HG02943 (cell line): ENCODE data around the gene PCDHB10.

Experiments
- ATAC-seq: cut with Tn5 transposase; IDR thresholded peaks from one replicate; pipeline ENCODE4 v1.9.1; 2021; ENCODE audit warnings: mild to moderate bottlenecking, low read depth, moderate library complexity; ENCODE audit not compliant: unreplicated experiment

PCDHB10 gene

DNA sequence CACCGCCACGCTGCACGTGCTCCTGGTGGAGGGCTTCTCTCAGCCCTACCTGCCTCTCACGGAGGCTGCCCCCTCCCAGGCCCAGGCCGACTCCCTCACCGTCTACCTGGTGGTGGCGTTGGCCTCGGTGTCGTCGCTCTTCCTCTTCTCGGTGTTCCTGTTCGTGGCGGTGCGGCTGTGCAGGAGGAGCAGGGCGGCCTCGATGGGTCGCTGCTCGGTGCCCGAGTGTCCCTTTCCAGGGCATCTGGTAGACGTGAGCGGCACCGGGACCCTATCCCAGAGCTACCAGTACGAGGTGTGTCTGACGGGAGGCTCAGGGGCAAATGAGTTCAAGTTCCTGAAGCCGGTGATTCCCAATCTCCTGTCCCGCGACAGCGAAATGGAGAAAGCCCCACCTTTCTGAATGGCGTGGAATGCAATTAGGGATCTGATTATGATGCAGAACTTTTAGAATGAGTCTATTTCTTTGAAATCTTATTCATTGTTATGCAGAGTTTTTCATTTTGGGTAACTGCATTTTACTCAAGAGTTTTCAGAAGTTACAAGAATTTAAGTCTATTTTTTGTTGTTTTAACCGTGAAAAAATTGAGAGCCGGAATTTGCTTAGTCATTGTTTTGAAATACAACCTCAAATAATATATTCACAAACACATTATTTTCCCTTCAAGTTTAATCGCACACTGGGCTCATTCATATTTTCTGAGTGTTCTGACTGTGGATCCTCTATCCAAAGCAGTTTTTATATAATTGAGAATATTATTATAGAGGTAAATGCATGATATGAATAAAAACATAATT lies 44.6 kb downstream of the PCDHB10 start:
- no peak for ATAC-seq

DNA sequence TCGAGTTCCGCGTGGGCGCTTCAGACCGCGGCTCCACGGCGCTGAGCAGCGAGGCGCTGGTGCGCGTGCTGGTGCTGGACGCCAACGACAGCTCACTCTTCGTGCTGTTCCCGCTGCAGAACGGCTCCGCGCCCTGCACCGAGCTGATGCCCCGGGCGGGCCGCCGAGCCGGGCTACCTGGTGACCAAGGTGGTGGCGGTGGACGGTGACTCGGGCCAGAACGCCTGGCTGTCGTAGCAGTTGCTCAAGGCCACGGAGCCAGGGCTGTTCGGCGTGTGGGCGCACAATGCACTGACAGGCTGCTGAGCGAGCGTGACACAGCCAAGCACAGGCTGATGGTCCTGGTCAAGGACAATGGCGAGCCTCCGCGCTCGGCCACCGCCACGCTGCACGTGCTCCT lies 49.3 kb downstream of the PCDHB10 start:
- ATAC-seq = no peak
